Calu3 (cell line): ENCODE data around the gene NKTR. TPM values are rescaled to one million over a fixed set of nuclear protein-coding genes. Genes with fewer than 3 reads are reported as not detected.

ENCODE experiments used
- BruUV-seq: library from RNA; stranded (reverse); fragments of 400-500 nt; replicated peaks from 2 replicates; lab custom pipeline; 2021; lab: Mats Ljungman, UMichigan
- CTCF ChIA-PET: fragments of 300-600 bp; sonication (Branson Sonifier 250); formaldehyde crosslinking; loops from one replicate; lab custom pipeline; 2022; ENCODE audit warnings: antibody characterized with exemption; lab: Charles Lee
- DNase-seq: peaks from one replicate; pipeline ENCODE4 v3.0.0; 2022
- H3K27ac Mint-ChIP-seq: one replicate; pipeline ENCODE4 v1.8.0; 2022; ENCODE audit warnings: mixed read lengths; ENCODE audit not compliant: unreplicated experiment
- H3K27me3 Mint-ChIP-seq: one replicate; pipeline ENCODE4 v1.8.0; 2022; ENCODE audit warnings: mixed read lengths; ENCODE audit not compliant: unreplicated experiment
- H3K36me3 Mint-ChIP-seq: one replicate; pipeline ENCODE4 v1.8.0; 2022; ENCODE audit warnings: mild to moderate bottlenecking, moderate library complexity, mixed read lengths; ENCODE audit not compliant: insufficient read depth, unreplicated experiment
- H3K4me1 Mint-ChIP-seq: one replicate; pipeline ENCODE4 v1.8.0; 2022; ENCODE audit warnings: mild to moderate bottlenecking, low read depth, mixed read lengths; ENCODE audit not compliant: unreplicated experiment
- H3K4me3 Mint-ChIP-seq: one replicate; pipeline ENCODE4 v1.8.0; 2022; ENCODE audit warnings: mild to moderate bottlenecking, low read depth, moderate library complexity, mixed read lengths; ENCODE audit not compliant: unreplicated experiment
- H3K9me3 Mint-ChIP-seq: one replicate; pipeline ENCODE4 v1.8.0; 2022; ENCODE audit warnings: low read depth, mixed read lengths; ENCODE audit not compliant: unreplicated experiment
- intact Hi-C: fragments of 100-400 bp; cut with micrococcal nuclease; formaldehyde crosslinking; loops from one replicate; pipeline ENCODE4 v1.10.0; 2022; ENCODE audit not compliant: unreplicated experiment
- total RNA-seq: library from RNA; stranded (reverse); gene quantifications from 2 replicates; pipeline ENCODE4 v1.2.3, GENCODE V29; 2022
- TF ChIP-seq, protein P1 (sequence below): fragments of 200-600 bp; IDR thresholded peaks from one replicate; pipeline ENCODE4 v1.8.0; 2022; ENCODE audit warnings: antibody characterized with exemption; ENCODE audit not compliant: unreplicated experiment

NKTR gene
- total RNA-seq, 1 experiment from 2014 or later, result 70.0 TPM

DNA sequence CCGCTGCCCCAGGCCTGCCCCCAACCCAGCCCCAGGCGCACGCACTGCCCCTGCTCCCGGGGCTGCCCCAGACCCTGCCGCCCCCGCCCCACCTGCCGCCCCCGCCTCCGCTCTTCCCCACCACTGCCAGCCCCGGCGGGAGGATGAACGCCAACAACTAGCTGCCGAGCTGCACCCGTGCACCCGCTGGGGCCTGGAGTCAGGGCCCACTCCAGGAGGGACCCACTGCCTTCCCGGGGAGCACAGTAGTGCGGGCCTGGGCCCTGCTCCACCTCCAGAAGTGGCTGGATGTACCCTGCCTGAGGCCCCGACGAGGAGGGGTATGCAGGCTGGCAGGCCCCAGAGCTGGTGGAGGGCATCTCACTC, 63.9 kb downstream of the NKTR start:
- H3K27ac Mint-ChIP-seq, result no peak overlapping the region
- CTCF ChIA-PET, result no interaction called here
- H3K36me3 Mint-ChIP-seq, result no peaks in the 10 kb centered on the region
- no peaks in the 10 kb centered on the region for H3K4me1 Mint-ChIP-seq
- peaks cover 11% of the 10 kb centered on the region for H3K27me3 Mint-ChIP-seq
- H3K4me3 Mint-ChIP-seq, result no peak overlapping the region
- no peaks in the 10 kb centered on the region for H3K9me3 Mint-ChIP-seq
- BruUV-seq, result no TSS peak
- intact Hi-C loops, result no loop called here
- no peak for DNase-seq
- TF ChIP-seq, protein P1, sequence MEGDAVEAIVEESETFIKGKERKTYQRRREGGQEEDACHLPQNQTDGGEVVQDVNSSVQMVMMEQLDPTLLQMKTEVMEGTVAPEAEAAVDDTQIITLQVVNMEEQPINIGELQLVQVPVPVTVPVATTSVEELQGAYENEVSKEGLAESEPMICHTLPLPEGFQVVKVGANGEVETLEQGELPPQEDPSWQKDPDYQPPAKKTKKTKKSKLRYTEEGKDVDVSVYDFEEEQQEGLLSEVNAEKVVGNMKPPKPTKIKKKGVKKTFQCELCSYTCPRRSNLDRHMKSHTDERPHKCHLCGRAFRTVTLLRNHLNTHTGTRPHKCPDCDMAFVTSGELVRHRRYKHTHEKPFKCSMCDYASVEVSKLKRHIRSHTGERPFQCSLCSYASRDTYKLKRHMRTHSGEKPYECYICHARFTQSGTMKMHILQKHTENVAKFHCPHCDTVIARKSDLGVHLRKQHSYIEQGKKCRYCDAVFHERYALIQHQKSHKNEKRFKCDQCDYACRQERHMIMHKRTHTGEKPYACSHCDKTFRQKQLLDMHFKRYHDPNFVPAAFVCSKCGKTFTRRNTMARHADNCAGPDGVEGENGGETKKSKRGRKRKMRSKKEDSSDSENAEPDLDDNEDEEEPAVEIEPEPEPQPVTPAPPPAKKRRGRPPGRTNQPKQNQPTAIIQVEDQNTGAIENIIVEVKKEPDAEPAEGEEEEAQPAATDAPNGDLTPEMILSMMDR, result no peak

DNA sequence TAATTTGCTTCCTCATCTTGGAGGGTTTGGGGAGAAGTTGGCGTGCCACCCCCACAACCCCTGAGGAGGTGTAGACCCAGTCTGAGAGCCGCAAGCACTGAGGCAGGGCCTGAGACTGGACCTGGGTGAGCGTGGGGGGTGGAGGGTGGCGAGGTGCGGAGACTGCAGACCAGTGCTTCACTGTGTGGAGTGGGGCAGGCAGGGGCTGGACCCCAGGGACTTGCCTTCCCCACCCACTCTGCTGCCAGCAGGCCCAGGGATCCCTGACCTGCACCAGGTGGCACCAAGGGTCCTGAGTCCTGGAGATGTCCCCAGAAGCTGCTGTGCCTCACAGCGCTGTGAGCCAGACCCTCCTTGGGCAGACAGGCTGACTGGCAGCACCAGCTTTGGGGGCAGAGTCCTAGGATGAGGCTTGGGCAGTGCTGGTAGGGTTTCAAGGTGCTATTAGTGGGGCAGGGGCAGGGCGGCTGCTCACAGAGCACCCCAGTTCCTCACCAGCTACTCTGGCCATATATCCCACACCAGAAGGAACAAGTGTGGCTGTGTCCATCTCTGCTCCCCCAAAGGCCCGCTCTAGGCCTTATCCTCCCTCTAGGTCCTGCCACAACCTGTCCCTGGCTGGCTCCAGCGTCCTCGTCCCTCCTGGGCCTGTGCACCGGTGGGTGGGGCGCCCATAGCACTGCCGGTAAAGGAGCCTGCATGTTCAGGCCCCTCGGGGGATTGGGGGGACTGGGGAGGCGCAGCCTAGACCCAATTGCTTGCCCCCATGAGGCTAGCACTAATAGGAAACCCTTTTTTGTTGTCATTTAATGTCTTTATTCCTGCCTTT, 64.8 kb downstream of the NKTR start:
- TF ChIP-seq, protein P1, result no peak
- Mint-ChIP-seq H3K4me3 (no peak overlapping the region), H3K36me3 (no peaks in the 10 kb centered on the region), H3K27ac (no peak overlapping the region), H3K9me3 (no peaks in the 10 kb centered on the region), H3K27me3 (peaks cover 20% of the 10 kb centered on the region), H3K4me1 (no peaks in the 10 kb centered on the region)
- intact Hi-C loops, result no loop called here
- CTCF ChIA-PET, result interaction anchor here (1.0 kb wide), 1 partner anchor 13 kb away, joined by 3 read pairs; no protein-coding TSS in a partner anchor
- no peak for DNase-seq
- BruUV-seq, result no TSS peak

DNA sequence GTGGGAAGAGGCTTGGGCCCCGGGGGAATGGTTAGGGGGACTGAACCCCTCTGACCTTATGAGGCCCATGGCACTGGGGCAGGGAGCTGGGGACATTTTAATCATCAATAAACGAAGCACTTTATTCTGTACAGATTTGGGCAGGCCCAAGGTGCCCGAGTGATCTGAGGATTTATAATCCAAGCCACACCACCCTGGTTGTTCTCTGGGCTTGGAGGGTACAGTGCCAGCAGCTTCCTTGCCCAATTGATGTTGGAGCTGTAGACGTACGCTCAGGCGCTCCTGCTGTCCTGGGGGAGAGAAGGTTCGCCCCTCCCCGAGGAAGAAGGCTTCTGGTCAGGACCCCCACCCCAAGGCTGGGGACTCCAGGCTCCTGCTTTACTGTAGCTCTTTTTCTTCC, 65.5 kb downstream of the NKTR start:
- no peaks in the 10 kb centered on the region for H3K36me3 Mint-ChIP-seq
- TSS peak; percentile 13 for BruUV-seq
- TF ChIP-seq, protein P1, result no peak
- no peaks in the 10 kb centered on the region for H3K4me1 Mint-ChIP-seq
- CTCF ChIA-PET, result interaction anchor here (1.0 kb wide), 1 partner anchor 14 kb away, joined by 3 read pairs; no protein-coding TSS in a partner anchor
- no peaks in the 10 kb centered on the region for H3K9me3 Mint-ChIP-seq
- no peak overlapping the region for H3K4me3 Mint-ChIP-seq
- intact Hi-C loops, result no loop called here
- peaks cover 27% of the 10 kb centered on the region for H3K27me3 Mint-ChIP-seq
- H3K27ac Mint-ChIP-seq, result no peak overlapping the region
- no peak for DNase-seq

DNA sequence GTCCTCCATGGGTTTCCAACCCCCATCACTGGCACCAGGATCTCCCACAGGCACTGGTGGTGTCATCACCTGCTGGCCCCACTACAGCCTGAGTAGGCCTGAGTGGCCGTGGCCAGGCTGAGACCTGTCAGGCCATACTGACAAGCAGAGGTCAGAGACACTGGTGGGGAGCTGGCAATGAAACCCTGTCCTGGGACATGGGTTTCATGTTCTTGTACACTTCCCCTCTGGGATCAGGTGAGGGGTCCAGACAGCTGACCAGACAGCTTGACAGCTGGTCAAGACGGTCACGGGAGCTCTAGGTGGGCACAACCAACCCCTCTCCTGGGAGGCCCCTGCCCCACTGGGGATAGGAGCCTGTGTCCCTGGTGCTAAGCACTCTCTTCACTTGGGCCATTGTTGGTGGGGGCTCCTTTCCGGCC, 66.1 kb downstream of the NKTR start:
- CTCF ChIA-PET, result interaction anchor here (1.0 kb wide), 1 partner anchor 15 kb away, joined by 3 read pairs; no protein-coding TSS in a partner anchor
- Mint-ChIP-seq H3K4me3 (no peak overlapping the region), H3K9me3 (no peaks in the 10 kb centered on the region), H3K36me3 (no peaks in the 10 kb centered on the region), H3K4me1 (no peaks in the 10 kb centered on the region), H3K27ac (no peak overlapping the region), H3K27me3 (peaks cover 33% of the 10 kb centered on the region)
- BruUV-seq, result no TSS peak
- TF ChIP-seq, protein P1, result no peak
- intact Hi-C loops, result no loop called here
- no peak for DNase-seq
